Activated CD4-positive, alpha-beta T cell treated with anti-CD3 and anti-CD28 coated beads, Interleukin-2, amount 50 U/mL, for 16 hours (primary cell): ENCODE measurements around the gene KRTAP5-2.
A peak's percentile ranks its signal among the peaks of the same experiment; 100 is the strongest.
"Not testable (repeated sequence)": the region's sequence is repeated elsewhere in the genome, so short reads cannot be mapped to it uniquely, and the experiment has no call there.

Experiments used
- DNase-seq: peaks from one replicate; pipeline ENCODE4 v3.0.0-alpha.2; 2020

Gene KRTAP5-2

GRCh38 chr11:1586699-1587098 is 11.4 kb downstream of the KRTAP5-2 start:
- DNase-seq, result no peak

- DNase-seq, result not testable (repeated sequence)
These were observed 13.3 kb downstream of the KRTAP5-2 start, which contains the start of gene KRTAP5-1 for GRCh38 chr11:1584661-1585370. KRTAP5-1 (minus strand) TSS chr11:1585283; CDS start chr11:1585249, 34 bp downstream.

- not testable (repeated sequence) for DNase-seq
These were observed 15.2 kb downstream of the KRTAP5-2 start for GRCh38 chr11:1582909-1583308.

- no peak for DNase-seq
These were observed 16.1 kb downstream of the KRTAP5-2 start for GRCh38 chr11:1581976-1582375.

- DNase-seq, result no peak
These were observed 21.3 kb downstream of the KRTAP5-2 start for GRCh38 chr11:1576825-1577224.

- DNase-seq, result not testable (repeated sequence)
These were observed 22.3 kb downstream of the KRTAP5-2 start for GRCh38 chr11:1575756-1576155.

GRCh38 chr11:1574933-1575242 is 23.2 kb downstream of the KRTAP5-2 start:
- DNase-seq, result no peak

GRCh38 chr11:1574238-1574932 is 23.7 kb downstream of the KRTAP5-2 start:
- DNase-seq, result peak; percentile 43

GRCh38 chr11:1573903-1574237 is 24.2 kb downstream of the KRTAP5-2 start:
- DNase-seq, result no peak

- peak; percentile 14 for DNase-seq
These were observed 24.8 kb downstream of the KRTAP5-2 start for GRCh38 chr11:1573077-1573902.

GRCh38 chr11:1572197-1573076 is 25.7 kb downstream of the KRTAP5-2 start, which contains the start of gene DUSP8:
DUSP8 (minus strand) TSS chr11:1572271; CDS start chr11:1565826, 6,445 bp downstream.
- DNase-seq, result peak; percentile 83

GRCh38 chr11:1571760-1572196 is 26.3 kb downstream of the KRTAP5-2 start:
- DNase-seq, result no peak

- DNase-seq, result no peak
These were observed 27.0 kb downstream of the KRTAP5-2 start for GRCh38 chr11:1570896-1571759.

- no peak for DNase-seq
These were observed 27.6 kb downstream of the KRTAP5-2 start for GRCh38 chr11:1570531-1570895.

- no peak for DNase-seq
These were observed 28.1 kb downstream of the KRTAP5-2 start for GRCh38 chr11:1570001-1570453.

GRCh38 chr11:1569251-1569780 is 28.8 kb downstream of the KRTAP5-2 start:
- no peak for DNase-seq

GRCh38 chr11:1568441-1568911 is 29.6 kb downstream of the KRTAP5-2 start:
- DNase-seq, result no peak

- no peak for DNase-seq
These were observed 30.4 kb downstream of the KRTAP5-2 start for GRCh38 chr11:1567721-1568100.

- DNase-seq, result no peak
These were observed 30.9 kb downstream of the KRTAP5-2 start for GRCh38 chr11:1567052-1567720.

GRCh38 chr11:1566381-1567051 is 31.6 kb downstream of the KRTAP5-2 start:
- DNase-seq, result no peak
